Epithelial cell of proximal tubule (primary cell): ENCODE measurements around the gene HNRNPAB. TPM values are rescaled to one million over a fixed set of nuclear protein-coding genes. Genes with fewer than 3 reads are reported as not detected.

Source experiments
- DNase-seq: peaks from one replicate; pipeline ENCODE4 v3.0.0-alpha.2; 2011; ENCODE audit warnings: low read depth
- H3K4me3 ChIP-seq: 2 replicates; pipeline ENCODE4 v1.5.1; 2011; ENCODE audit warnings: low read depth, mild to moderate bottlenecking, low read length
- CTCF ChIP-seq: conservative IDR thresholded peaks from 2 replicates; pipeline ENCODE4 v1.5.1; 2012; ENCODE audit warnings: low read depth, mild to moderate bottlenecking, low read length
- total RNA-seq: library from RNA; depleted of rRNA; stranded (reverse); fragments of >200 nt; gene quantifications from 2 replicates; pipeline ENCODE4 v1.2.3, GENCODE V29; 2015

HNRNPAB gene
- total RNA-seq, 1 donor from 2014 or later = 189 TPM

GRCh38 chr5:178234750-178235587 lies 30.6 kb downstream of the HNRNPAB start:
- no peak overlapping the region for H3K4me3 ChIP-seq
- DNase-seq = no peak
- TF ChIP-seq CTCF = peak; percentile 82

- DNase-seq = no peak
- no peak for TF ChIP-seq CTCF
- H3K4me3 ChIP-seq = no peak overlapping the region
Observed at GRCh38 chr5:178235588-178235974, 31.2 kb downstream of the HNRNPAB start.

GRCh38 chr5:178236126-178236525 lies 31.8 kb downstream of the HNRNPAB start:
- no peak for TF ChIP-seq CTCF
- no peak for DNase-seq
- no peak overlapping the region for H3K4me3 ChIP-seq

- no peak for DNase-seq
- no peak for TF ChIP-seq CTCF
- no peak overlapping the region for H3K4me3 ChIP-seq
Observed at GRCh38 chr5:178236679-178237078, 32.3 kb downstream of the HNRNPAB start.

GRCh38 chr5:178237431-178238312 lies 33.3 kb downstream of the HNRNPAB start:
- no peak for TF ChIP-seq CTCF
- DNase-seq = no peak
- no peak overlapping the region for H3K4me3 ChIP-seq

- no peak overlapping the region for H3K4me3 ChIP-seq
- TF ChIP-seq CTCF = no peak
- DNase-seq = no peak
Observed at GRCh38 chr5:178238313-178238635, 33.9 kb downstream of the HNRNPAB start.
